HEK293 (cell line): ENCODE results near the gene TEKTIP1.
A peak's percentile ranks its signal among the peaks of the same experiment; 100 is the strongest.

Experiments used
- BCL11B ChIP-seq: fragments of 450-650 bp; formaldehyde crosslinking; IDR thresholded peaks from 2 replicates; pipeline ENCODE4 v1.5.1; 2016; ENCODE audit warnings: low read depth, missing biosample characterization, missing genetic modification characterization
- KLF1 ChIP-seq: fragments of 450-650 bp; formaldehyde crosslinking; IDR thresholded peaks from 2 replicates; pipeline ENCODE4 v1.5.1; 2016; ENCODE audit warnings: missing biosample characterization, missing genetic modification characterization
- KLF9 ChIP-seq: fragments of 450-650 bp; formaldehyde crosslinking; IDR thresholded peaks from 2 replicates; pipeline ENCODE4 v1.5.1; 2016; ENCODE audit warnings: missing biosample characterization, missing genetic modification characterization, low read depth
- SP2 ChIP-seq: fragments of 450-650 bp; formaldehyde crosslinking; IDR thresholded peaks from 2 replicates; pipeline ENCODE4 v1.5.1; 2016; ENCODE audit warnings: missing biosample characterization, missing genetic modification characterization
- ZBTB17 ChIP-seq: fragments of 450-650 bp; formaldehyde crosslinking; IDR thresholded peaks from 2 replicates; pipeline ENCODE4 v1.5.1; 2016; ENCODE audit warnings: missing biosample characterization, missing genetic modification characterization
- ZBTB20 ChIP-seq: fragments of 450-650 bp; formaldehyde crosslinking; IDR thresholded peaks from 2 replicates; pipeline ENCODE4 v1.5.1; 2016; ENCODE audit warnings: missing biosample characterization, missing genetic modification characterization
- ZEB2 ChIP-seq: fragments of 450-650 bp; formaldehyde crosslinking; IDR thresholded peaks from 2 replicates; pipeline ENCODE4 v1.5.1; 2016; ENCODE audit warnings: missing biosample characterization, missing genetic modification characterization
- ZFP37 ChIP-seq: fragments of 450-650 bp; formaldehyde crosslinking; IDR thresholded peaks from 2 replicates; pipeline ENCODE4 v1.5.1; 2016; ENCODE audit warnings: missing biosample characterization, missing genetic modification characterization
- ZFP41 ChIP-seq: fragments of 450-650 bp; formaldehyde crosslinking; IDR thresholded peaks from 2 replicates; pipeline ENCODE4 v1.5.1; 2016; ENCODE audit warnings: missing biosample characterization, missing genetic modification characterization, borderline replicate concordance
- ZFP69B ChIP-seq: fragments of 450-650 bp; formaldehyde crosslinking; IDR thresholded peaks from 2 replicates; pipeline ENCODE4 v1.5.1; 2016; ENCODE audit warnings: missing biosample characterization, missing genetic modification characterization
- ZNF169 ChIP-seq: fragments of 450-650 bp; formaldehyde crosslinking; IDR thresholded peaks from 2 replicates; pipeline ENCODE4 v1.5.1; 2016; ENCODE audit warnings: missing biosample characterization, missing genetic modification characterization
- ZNF2 ChIP-seq: fragments of 450-650 bp; formaldehyde crosslinking; IDR thresholded peaks from 2 replicates; pipeline ENCODE4 v1.5.1; 2016; ENCODE audit warnings: missing biosample characterization, missing genetic modification characterization
- ZNF211 ChIP-seq: fragments of 450-650 bp; formaldehyde crosslinking; IDR thresholded peaks from 2 replicates; pipeline ENCODE4 v1.5.1; 2016; ENCODE audit warnings: low read depth, missing biosample characterization, missing genetic modification characterization
- ZNF366 ChIP-seq: fragments of 450-650 bp; formaldehyde crosslinking; conservative IDR thresholded peaks from 2 replicates; pipeline ENCODE4 v1.5.1; 2016; ENCODE audit warnings: missing biosample characterization, missing genetic modification characterization
- ZNF623 ChIP-seq: fragments of 450-650 bp; formaldehyde crosslinking; IDR thresholded peaks from 2 replicates; pipeline ENCODE4 v1.5.1; 2016; ENCODE audit warnings: missing biosample characterization, missing genetic modification characterization
- ZNF629 ChIP-seq: fragments of 450-650 bp; formaldehyde crosslinking; IDR thresholded peaks from 2 replicates; pipeline ENCODE4 v1.5.1; 2017; ENCODE audit warnings: missing biosample characterization, missing genetic modification characterization
- ZNF660 ChIP-seq: fragments of 450-650 bp; IDR thresholded peaks from 2 replicates; pipeline ENCODE4 v1.5.1; 2018; ENCODE audit warnings: missing biosample characterization, mild to moderate bottlenecking, missing genetic modification characterization
- ZNF777 ChIP-seq: fragments of 450-650 bp; formaldehyde crosslinking; IDR thresholded peaks from 2 replicates; pipeline ENCODE4 v1.5.1; 2017; ENCODE audit warnings: missing biosample characterization, missing genetic modification characterization, borderline replicate concordance
- TF ChIP-seq, protein P1 (sequence below): fragments of 450-650 bp; formaldehyde crosslinking; IDR thresholded peaks from 2 replicates; pipeline ENCODE4 v1.5.1; 2016; ENCODE audit warnings: missing biosample characterization, missing genetic modification characterization
- TF ChIP-seq, protein P2 (sequence below): fragments of 450-650 bp; formaldehyde crosslinking; IDR thresholded peaks from 2 replicates; pipeline ENCODE4 v1.5.1; 2016; ENCODE audit warnings: missing biosample characterization, missing genetic modification characterization
- TF ChIP-seq, protein P3 (sequence below): fragments of 450-650 bp; formaldehyde crosslinking; IDR thresholded peaks from 2 replicates; pipeline ENCODE4 v1.5.1; 2016; ENCODE audit warnings: missing biosample characterization, missing genetic modification characterization
- TF ChIP-seq, protein P4 (sequence below): fragments of 450-650 bp; formaldehyde crosslinking; IDR thresholded peaks from 2 replicates; pipeline ENCODE4 v1.5.1; 2016; ENCODE audit warnings: missing biosample characterization, missing genetic modification characterization

TEKTIP1 gene

DNA sequence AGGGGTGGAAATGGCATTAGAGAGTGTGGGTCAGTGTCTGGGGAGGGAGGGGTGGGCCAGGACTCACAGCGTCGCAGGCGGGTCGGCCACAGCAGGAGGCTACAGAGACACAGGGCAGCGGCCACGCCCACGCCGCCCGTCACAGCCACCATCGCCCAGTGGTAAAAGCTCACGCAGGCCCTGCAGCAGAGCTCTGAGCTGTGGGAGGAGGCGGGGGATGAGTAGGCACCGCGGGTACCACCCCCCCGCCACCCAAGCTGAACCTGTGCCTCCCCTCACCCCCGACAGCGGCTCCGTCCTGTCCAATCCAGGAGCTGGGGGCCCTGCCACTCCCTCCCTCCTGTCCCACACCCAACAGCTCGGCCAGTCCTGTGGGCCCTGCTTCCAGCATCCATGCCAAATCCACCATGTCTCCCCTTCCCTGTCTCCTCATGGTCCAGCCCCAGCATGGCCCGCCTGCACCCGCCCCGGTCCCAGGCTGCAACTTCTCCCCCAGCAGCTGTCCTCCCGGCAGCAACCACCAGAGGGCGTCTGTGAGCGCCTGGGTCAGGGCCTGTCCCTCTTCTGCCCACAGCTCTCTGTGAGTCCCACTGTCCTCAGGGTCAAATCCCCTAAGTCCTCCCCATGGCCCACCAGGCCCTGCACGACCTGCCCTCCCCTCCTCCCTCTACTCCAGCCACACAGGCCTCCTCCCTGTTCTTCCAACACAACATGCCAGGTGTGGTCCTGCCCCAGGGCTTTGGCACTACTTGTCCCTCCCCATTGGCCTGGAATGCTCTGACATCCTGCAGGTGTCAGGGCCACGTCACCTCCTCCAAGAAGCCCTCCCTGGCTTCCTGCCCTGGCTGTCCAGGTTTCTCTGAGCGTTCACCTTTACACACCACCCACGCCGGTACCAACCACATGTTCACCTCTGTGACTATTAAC is 6.0 kb downstream of the TEKTIP1 start (continued):
- TF ChIP-seq, protein P1, sequence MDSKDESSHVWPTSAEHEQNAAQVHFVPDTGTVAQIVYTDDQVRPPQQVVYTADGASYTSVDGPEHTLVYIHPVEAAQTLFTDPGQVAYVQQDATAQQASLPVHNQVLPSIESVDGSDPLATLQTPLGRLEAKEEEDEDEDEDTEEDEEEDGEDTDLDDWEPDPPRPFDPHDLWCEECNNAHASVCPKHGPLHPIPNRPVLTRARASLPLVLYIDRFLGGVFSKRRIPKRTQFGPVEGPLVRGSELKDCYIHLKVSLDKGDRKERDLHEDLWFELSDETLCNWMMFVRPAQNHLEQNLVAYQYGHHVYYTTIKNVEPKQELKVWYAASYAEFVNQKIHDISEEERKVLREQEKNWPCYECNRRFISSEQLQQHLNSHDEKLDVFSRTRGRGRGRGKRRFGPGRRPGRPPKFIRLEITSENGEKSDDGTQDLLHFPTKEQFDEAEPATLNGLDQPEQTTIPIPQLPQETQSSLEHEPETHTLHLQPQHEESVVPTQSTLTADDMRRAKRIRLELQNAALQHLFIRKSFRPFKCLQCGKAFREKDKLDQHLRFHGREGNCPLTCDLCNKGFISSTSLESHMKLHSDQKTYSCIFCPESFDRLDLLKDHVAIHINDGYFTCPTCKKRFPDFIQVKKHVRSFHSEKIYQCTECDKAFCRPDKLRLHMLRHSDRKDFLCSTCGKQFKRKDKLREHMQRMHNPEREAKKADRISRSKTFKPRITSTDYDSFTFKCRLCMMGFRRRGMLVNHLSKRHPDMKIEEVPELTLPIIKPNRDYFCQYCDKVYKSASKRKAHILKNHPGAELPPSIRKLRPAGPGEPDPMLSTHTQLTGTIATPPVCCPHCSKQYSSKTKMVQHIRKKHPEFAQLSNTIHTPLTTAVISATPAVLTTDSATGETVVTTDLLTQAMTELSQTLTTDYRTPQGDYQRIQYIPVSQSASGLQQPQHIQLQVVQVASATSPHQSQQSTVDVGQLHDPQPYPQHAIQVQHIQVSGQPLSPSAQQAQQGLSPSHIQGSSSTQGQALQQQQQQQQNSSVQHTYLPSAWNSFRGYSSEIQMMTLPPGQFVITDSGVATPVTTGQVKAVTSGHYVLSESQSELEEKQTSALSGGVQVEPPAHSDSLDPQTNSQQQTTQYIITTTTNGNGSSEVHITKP (tag by site-specific recombination): peak; percentile 94
- TF ChIP-seq KLF9 (tag by site-specific recombination) (peak; percentile 32; the same call in 1 of the 2 replicates), ZEB2 (tag by site-specific recombination) (0 out of 2 replicates have a peak, but pooled peaks have one; percentile 43), ZNF169 (tag by site-specific recombination) (no peak), ZFP41 (tag by site-specific recombination) (no peak), ZNF623 (peak; percentile 87), ZNF660 (0 out of 2 replicates have a peak, but pooled peaks have one; percentile 15), ZBTB17 (tag by site-specific recombination) (peak; percentile 29; the same call in 1 of the 2 replicates), ZBTB20 (tag by site-specific recombination) (no peak), ZNF211 (tag by site-specific recombination) (no peak), KLF1 (tag by site-specific recombination) (peak; percentile 28; the same call in 1 of the 2 replicates), ZFP69B (peak; percentile 79), ZNF366 (0 out of 2 replicates have a peak, but pooled peaks have one; percentile 11), SP2 (tag by site-specific recombination) (peak; percentile 69), ZNF777 (no peak), ZFP37 (tag by site-specific recombination) (0 out of 2 replicates have a peak, but pooled peaks have one; percentile 30), ZNF2 (tag by site-specific recombination) (peak; percentile 88; the same call in 1 of the 2 replicates), BCL11B (tag by site-specific recombination) (0 out of 2 replicates have a peak, but pooled peaks have one; percentile 24), ZNF629 (tag by site-specific recombination) (peak; percentile 36; the same call in 1 of the 2 replicates)
- TF ChIP-seq, protein P2, sequence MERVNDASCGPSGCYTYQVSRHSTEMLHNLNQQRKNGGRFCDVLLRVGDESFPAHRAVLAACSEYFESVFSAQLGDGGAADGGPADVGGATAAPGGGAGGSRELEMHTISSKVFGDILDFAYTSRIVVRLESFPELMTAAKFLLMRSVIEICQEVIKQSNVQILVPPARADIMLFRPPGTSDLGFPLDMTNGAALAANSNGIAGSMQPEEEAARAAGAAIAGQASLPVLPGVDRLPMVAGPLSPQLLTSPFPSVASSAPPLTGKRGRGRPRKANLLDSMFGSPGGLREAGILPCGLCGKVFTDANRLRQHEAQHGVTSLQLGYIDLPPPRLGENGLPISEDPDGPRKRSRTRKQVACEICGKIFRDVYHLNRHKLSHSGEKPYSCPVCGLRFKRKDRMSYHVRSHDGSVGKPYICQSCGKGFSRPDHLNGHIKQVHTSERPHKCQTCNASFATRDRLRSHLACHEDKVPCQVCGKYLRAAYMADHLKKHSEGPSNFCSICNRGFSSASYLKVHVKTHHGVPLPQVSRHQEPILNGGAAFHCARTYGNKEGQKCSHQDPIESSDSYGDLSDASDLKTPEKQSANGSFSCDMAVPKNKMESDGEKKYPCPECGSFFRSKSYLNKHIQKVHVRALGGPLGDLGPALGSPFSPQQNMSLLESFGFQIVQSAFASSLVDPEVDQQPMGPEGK (tag by site-specific recombination): peak; percentile 88
- TF ChIP-seq, protein P3, sequence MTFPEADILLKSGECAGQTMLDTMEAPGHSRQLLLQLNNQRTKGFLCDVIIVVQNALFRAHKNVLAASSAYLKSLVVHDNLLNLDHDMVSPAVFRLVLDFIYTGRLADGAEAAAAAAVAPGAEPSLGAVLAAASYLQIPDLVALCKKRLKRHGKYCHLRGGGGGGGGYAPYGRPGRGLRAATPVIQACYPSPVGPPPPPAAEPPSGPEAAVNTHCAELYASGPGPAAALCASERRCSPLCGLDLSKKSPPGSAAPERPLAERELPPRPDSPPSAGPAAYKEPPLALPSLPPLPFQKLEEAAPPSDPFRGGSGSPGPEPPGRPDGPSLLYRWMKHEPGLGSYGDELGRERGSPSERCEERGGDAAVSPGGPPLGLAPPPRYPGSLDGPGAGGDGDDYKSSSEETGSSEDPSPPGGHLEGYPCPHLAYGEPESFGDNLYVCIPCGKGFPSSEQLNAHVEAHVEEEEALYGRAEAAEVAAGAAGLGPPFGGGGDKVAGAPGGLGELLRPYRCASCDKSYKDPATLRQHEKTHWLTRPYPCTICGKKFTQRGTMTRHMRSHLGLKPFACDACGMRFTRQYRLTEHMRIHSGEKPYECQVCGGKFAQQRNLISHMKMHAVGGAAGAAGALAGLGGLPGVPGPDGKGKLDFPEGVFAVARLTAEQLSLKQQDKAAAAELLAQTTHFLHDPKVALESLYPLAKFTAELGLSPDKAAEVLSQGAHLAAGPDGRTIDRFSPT (tag by site-specific recombination): 0 out of 2 replicates have a peak, but pooled peaks have one; percentile 12
- TF ChIP-seq, protein P4, sequence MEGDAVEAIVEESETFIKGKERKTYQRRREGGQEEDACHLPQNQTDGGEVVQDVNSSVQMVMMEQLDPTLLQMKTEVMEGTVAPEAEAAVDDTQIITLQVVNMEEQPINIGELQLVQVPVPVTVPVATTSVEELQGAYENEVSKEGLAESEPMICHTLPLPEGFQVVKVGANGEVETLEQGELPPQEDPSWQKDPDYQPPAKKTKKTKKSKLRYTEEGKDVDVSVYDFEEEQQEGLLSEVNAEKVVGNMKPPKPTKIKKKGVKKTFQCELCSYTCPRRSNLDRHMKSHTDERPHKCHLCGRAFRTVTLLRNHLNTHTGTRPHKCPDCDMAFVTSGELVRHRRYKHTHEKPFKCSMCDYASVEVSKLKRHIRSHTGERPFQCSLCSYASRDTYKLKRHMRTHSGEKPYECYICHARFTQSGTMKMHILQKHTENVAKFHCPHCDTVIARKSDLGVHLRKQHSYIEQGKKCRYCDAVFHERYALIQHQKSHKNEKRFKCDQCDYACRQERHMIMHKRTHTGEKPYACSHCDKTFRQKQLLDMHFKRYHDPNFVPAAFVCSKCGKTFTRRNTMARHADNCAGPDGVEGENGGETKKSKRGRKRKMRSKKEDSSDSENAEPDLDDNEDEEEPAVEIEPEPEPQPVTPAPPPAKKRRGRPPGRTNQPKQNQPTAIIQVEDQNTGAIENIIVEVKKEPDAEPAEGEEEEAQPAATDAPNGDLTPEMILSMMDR (tag by site-specific recombination): peak; percentile 96
